IMR-90 (cell line): Measurements from ENCODE around the gene IL4R. TPM values are rescaled to one million over a fixed set of nuclear protein-coding genes. Genes with fewer than 3 reads are reported as not detected.
A peak's percentile ranks its signal among the peaks of the same experiment; 100 is the strongest.

Source experiments
- ATAC-seq: fragments of 200-7000 bp; cut with Tn5 transposase; 2 replicates; pipeline ENCODE4 v1.9.1; 2020; ENCODE audit warnings: low read depth, mild to moderate bottlenecking, moderate library complexity
- BruUV-seq: library from RNA; stranded (reverse); fragments of 400-500 nt; replicated peaks from 2 replicates; lab custom pipeline; 2021; lab: Mats Ljungman, UMichigan
- CTCF ChIA-PET: fragments of 300-600 bp; formaldehyde crosslinking; extraction: SDS; loops from one replicate; lab custom pipeline; 2021; ENCODE audit warnings: antibody characterized with exemption; lab: Yijun Ruan, JAX
- POLR2A ChIA-PET: fragments of 300-600 bp; sonication (Branson Sonifier 250); formaldehyde crosslinking; loops from one replicate; lab custom pipeline; 2022; ENCODE audit warnings: antibody characterized with exemption; ENCODE audit not compliant: unreplicated experiment; lab: Charles Lee
- DNase-seq: peaks from one replicate; pipeline ENCODE4 v3.0.0; 2013
- H2AFZ ChIP-seq: replicated peaks from 2 replicates; pipeline ENCODE3; 2013; ENCODE audit warnings: low read length, mild to moderate bottlenecking; ENCODE audit not compliant: poor library complexity
- H2AK5ac ChIP-seq: 2 replicates; pipeline ENCODE4 v1.6.1; 2013; ENCODE audit warnings: low read depth, low read length, inconsistent platforms
- H2AK9ac ChIP-seq: replicated peaks from 2 replicates; pipeline ENCODE3; 2013; ENCODE audit warnings: mild to moderate bottlenecking, low read depth, low read length, moderate library complexity; ENCODE audit not compliant: poor library complexity
- H2BK120ac ChIP-seq: 2 replicates; pipeline ENCODE4 v1.6.1; 2013; ENCODE audit warnings: low read depth, low read length, inconsistent platforms
- H2BK15ac ChIP-seq: 3 replicates; pipeline ENCODE4 v1.6.1; 2013; ENCODE audit warnings: low read depth, low read length, inconsistent platforms
- H2BK20ac ChIP-seq: 2 replicates; pipeline ENCODE4 v1.6.1; 2013; ENCODE audit warnings: low read depth, mild to moderate bottlenecking, inconsistent platforms, low read length, moderate library complexity
- H2BK5ac ChIP-seq: 2 replicates; pipeline ENCODE4 v1.6.1; 2013; ENCODE audit warnings: mild to moderate bottlenecking, low read depth, low read length, inconsistent platforms; ENCODE audit not compliant: poor library complexity, severe bottlenecking
- H3K14ac ChIP-seq: replicated peaks from 2 replicates; pipeline ENCODE4 v1.6.1; 2013; ENCODE audit warnings: low read depth, low read length, inconsistent platforms
- H3K18ac ChIP-seq: 2 replicates; pipeline ENCODE4 v1.6.1; 2013; ENCODE audit warnings: low read depth, low read length, control low read depth
- H3K23ac ChIP-seq: 2 replicates; pipeline ENCODE4 v1.6.1; 2013; ENCODE audit warnings: low read depth, low read length, inconsistent platforms
- H3K27ac ChIP-seq: 2 replicates; pipeline ENCODE4 v1.5.1; 2013; ENCODE audit warnings: mild to moderate bottlenecking, control low read depth, low read length; ENCODE audit not compliant: insufficient read depth
- H3K27me3 ChIP-seq: 2 replicates; pipeline ENCODE4 v1.6.1; 2013; ENCODE audit warnings: low read length; ENCODE audit not compliant: control insufficient read depth, insufficient read depth
- H3K36me3 ChIP-seq: 2 replicates; pipeline ENCODE4 v1.6.1; 2013; ENCODE audit warnings: low read length, mixed read lengths; ENCODE audit not compliant: control insufficient read depth, insufficient read depth
- H3K4ac ChIP-seq: 2 replicates; pipeline ENCODE4 v1.6.1; 2013; ENCODE audit warnings: low read depth, low read length, inconsistent platforms
- H3K4me1 ChIP-seq: 2 replicates; pipeline ENCODE4 v1.6.1; 2013; ENCODE audit warnings: low read length, mixed read lengths; ENCODE audit not compliant: control insufficient read depth, insufficient read depth
- H3K4me2 ChIP-seq: 2 replicates; pipeline ENCODE4 v1.6.1; 2013; ENCODE audit warnings: low read depth, mild to moderate bottlenecking, control low read depth, low read length, moderate library complexity
- H3K4me3 ChIP-seq: 2 replicates; pipeline ENCODE4 v1.5.1; 2013; ENCODE audit warnings: low read depth, mild to moderate bottlenecking, control low read depth, low read length, moderate library complexity; ENCODE audit not compliant: insufficient read depth
- H3K56ac ChIP-seq: 2 replicates; pipeline ENCODE4 v1.6.1; 2013; ENCODE audit warnings: low read length, inconsistent platforms; ENCODE audit not compliant: insufficient read depth; ENCODE audit errors: extremely low read depth
- H3K79me1 ChIP-seq, 2 experiments: 2 replicates each; pipeline ENCODE4 v1.6.1; 2013; ENCODE audit warnings: low read length in 2 of 2, inconsistent platforms in 1 of 2, low read depth in 1 of 2
- H3K9ac ChIP-seq: 2 replicates; pipeline ENCODE4 v1.6.1; 2013; ENCODE audit warnings: low read depth, low read length, control low read depth
- H3K9me1 ChIP-seq: 2 replicates; pipeline ENCODE4 v1.6.1; 2013; ENCODE audit warnings: low read length, inconsistent platforms; ENCODE audit not compliant: insufficient read depth
- H3K9me3 ChIP-seq: 2 replicates; pipeline ENCODE4 v1.6.1; 2013; ENCODE audit warnings: low read length; ENCODE audit not compliant: control insufficient read depth, insufficient read depth
- H4K20me1 ChIP-seq: 2 replicates; pipeline ENCODE4 v1.6.1; 2013; ENCODE audit warnings: low read length, inconsistent platforms; ENCODE audit not compliant: insufficient read depth
- H4K5ac ChIP-seq: 2 replicates; pipeline ENCODE4 v1.6.1; 2013; ENCODE audit warnings: mild to moderate bottlenecking, low read depth, low read length, control low read depth
- H4K8ac ChIP-seq, 2 experiments: 2 replicates each; pipeline ENCODE4 v1.6.1; 2013; ENCODE audit warnings: low read depth in 2 of 2, low read length in 2 of 2, control low read depth in 1 of 2, inconsistent platforms in 1 of 2
- H4K91ac ChIP-seq: 2 replicates; pipeline ENCODE4 v1.6.1; 2013; ENCODE audit warnings: low read depth, low read length, inconsistent platforms; ENCODE audit not compliant: insufficient read depth
- BHLHE40 ChIP-seq: fragments of 150-350 bp; IDR thresholded peaks from 2 replicates; pipeline ENCODE4 v1.6.1; 2016; ENCODE audit warnings: mild to moderate bottlenecking, low read depth, low read length
- CHD1 ChIP-seq: IDR thresholded peaks from 2 replicates; pipeline ENCODE4 v1.6.1; 2012; ENCODE audit warnings: low read depth, low read length, improper control_type of control experiment
- CTCF ChIP-seq: conservative IDR thresholded peaks from 2 replicates; pipeline ENCODE4 v1.5.1; 2012; ENCODE audit warnings: mild to moderate bottlenecking, low read depth, low read length, improper control_type of control experiment
- MAFK ChIP-seq: IDR thresholded peaks from 2 replicates; pipeline ENCODE4 v1.6.1; 2012; ENCODE audit warnings: low read depth, low read length, improper control_type of control experiment
- MAZ ChIP-seq: IDR thresholded peaks from 2 replicates; pipeline ENCODE4 v1.6.1; 2012; ENCODE audit warnings: low read depth, mild to moderate bottlenecking, low read length, improper control_type of control experiment, moderate library complexity, borderline replicate concordance
- MXI1 ChIP-seq: IDR thresholded peaks from 2 replicates; pipeline ENCODE4 v1.6.1; 2012; ENCODE audit warnings: low read depth, mild to moderate bottlenecking, low read length, moderate library complexity, borderline replicate concordance
- POLR2A ChIP-seq: IDR thresholded peaks from 2 replicates; pipeline ENCODE4 v1.6.1; 2012; ENCODE audit warnings: mild to moderate bottlenecking, low read depth, low read length
- RAD21 ChIP-seq: IDR thresholded peaks from 2 replicates; pipeline ENCODE4 v1.6.1; 2012; ENCODE audit warnings: low read length, improper control_type of control experiment
- RCOR1 ChIP-seq: IDR thresholded peaks from 2 replicates; pipeline ENCODE4 v1.6.1; 2012; ENCODE audit warnings: mild to moderate bottlenecking, low read length, improper control_type of control experiment; ENCODE audit not compliant: insufficient replicate concordance
- SMC3 ChIP-seq: fragments of 150-350 bp; IDR thresholded peaks from 2 replicates; pipeline ENCODE4 v1.6.1; 2016; ENCODE audit warnings: low read depth, mild to moderate bottlenecking, antibody characterized with exemption, low read length, moderate library complexity
- USF2 ChIP-seq: fragments of 150-350 bp; IDR thresholded peaks from 2 replicates; pipeline ENCODE4 v1.6.1; 2017; ENCODE audit warnings: mild to moderate bottlenecking, antibody characterized with exemption, low read length, low read depth
- WGBS, 2 experiments: methylation state at CpG; one replicate each; pipeline versions ENCODE4 v1.1.5 to v1.1.7; 2013; ENCODE audit warnings: missing lambda C conversion rate in 2 of 2; ENCODE audit not compliant: insufficient read length in 1 of 2; ENCODE audit errors: extremely low coverage in 2 of 2; 5-methylcytosine and 5-hydroxymethylcytosine counted together
- dilution Hi-C: fragments of 300-500 bp; cut with HindIII; formaldehyde crosslinking; loops from one replicate; pipeline ENCODE4 v1.14.3; 2018; ENCODE audit warnings: low sequenced_read_pairs; ENCODE audit not compliant: unreplicated experiment
- in situ Hi-C: fragments of 300-500 bp; cut with MboI; formaldehyde crosslinking; loops from 3 replicates; pipeline ENCODE4 v1.14.3; 2019; ENCODE audit warnings: low sequenced_read_pairs, inconsistent platforms, mixed read lengths
- intact Hi-C: fragments of 100-400 bp; cut with micrococcal nuclease; formaldehyde crosslinking; loops from 2 replicates; pipeline ENCODE4 v1.10.0; 2022
- polyA plus RNA-seq, 3 experiments: library from polyadenylated mRNA; depleted of rRNA; stranded (reverse); fragments of >200 nt; gene quantifications; 2 replicates each; pipeline ENCODE4 v1.2.3, GENCODE V29; 2012; ENCODE audit warnings: low replicate concordance in 1 of 3
- total RNA-seq: library from RNA; depleted of rRNA; stranded (reverse); fragments of >200 nt; gene quantifications from 2 replicates; pipeline ENCODE4 v1.2.3, GENCODE V29; 2012

The IL4R gene
- total and polyA plus RNA-seq, 2 of the 4 experiments (the other 2 are of a cell fraction) = 6.3 to 18.7 TPM

GRCh38 chr16:27291106-27291505 is 22.7 kb upstream of the IL4R start:
- no peak overlapping the region for H2AFZ ChIP-seq
- H3K9me3 ChIP-seq = no peaks in the 10 kb centered on the region
- BruUV-seq = no TSS peak
- TF ChIP-seq MXI1 (no peak), RAD21 (no peak), CTCF (no peak), SMC3 (no peak), POLR2A (no peak), RCOR1 (no peak), CHD1 (no peak), BHLHE40 (no peak), MAZ (no peak), USF2 (no peak), MAFK (no peak)
- no peak overlapping the region; the same call in 2 of the 3 replicates for H2BK15ac ChIP-seq
- ATAC-seq (no peak), DNase-seq (no peak)
- no CpG with 5 or more reads among the region's 5 CpGs for WGBS, 2 experiments
- no peak overlapping the region for H3K9ac ChIP-seq
- peaks cover 0 to 7% of the 10 kb centered on the region in 2 experiments; a peak in 1 of 4 replicates for H3K79me1 ChIP-seq
- no peak overlapping the region for H3K27ac ChIP-seq
- no peaks in the 10 kb centered on the region for H3K27me3 ChIP-seq
- peak overlapping the region; percentile 16; the same call in 1 of the 2 replicates for H2BK120ac ChIP-seq
- dilution Hi-C loops (no loop called here), in situ Hi-C loops (no loop called here), intact Hi-C loops (no loop called here)
- no peak overlapping the region for H4K91ac ChIP-seq
- peaks cover 21% of the 10 kb centered on the region for H3K9me1 ChIP-seq
- no peak overlapping the region for H3K56ac ChIP-seq
- H4K20me1 ChIP-seq = no peaks in the 10 kb centered on the region
- no peak overlapping the region for H2BK20ac ChIP-seq
- H2BK5ac ChIP-seq = no peak overlapping the region
- no peak overlapping the region for H3K4me2 ChIP-seq
- H2AK9ac ChIP-seq = peak overlapping the region; percentile 24
- POLR2A ChIA-PET = no interaction called here
- H3K14ac ChIP-seq = no peak overlapping the region
- H3K18ac ChIP-seq = no peak overlapping the region
- H4K5ac ChIP-seq = no peak overlapping the region
- peak overlapping the region; percentile 46; the same call in 1 of the 2 replicates for H3K4ac ChIP-seq
- CTCF ChIA-PET = no interaction called here
- H3K4me1 ChIP-seq = peaks cover 9% of the 10 kb centered on the region
- H3K4me3 ChIP-seq = no peak overlapping the region
- 0 out of 2 replicates have a peak overlapping the region, but pooled peaks have one; percentile 40 for H2AK5ac ChIP-seq
- no peaks in the 10 kb centered on the region for H3K36me3 ChIP-seq
- no peak overlapping the region for H3K23ac ChIP-seq
- H4K8ac ChIP-seq = no peak overlapping the region; a peak in 1 of 4 replicates
